CD4-positive, alpha-beta memory T cell (primary cell): ENCODE results near the gene BRI3. TPM values are rescaled to one million over a fixed set of nuclear protein-coding genes. Genes with fewer than 3 reads are reported as not detected.

Experiments
- CTCF ChIA-PET: fragments of 350-600 bp; sonication (Branson Sonifier 250); formaldehyde crosslinking; loops from one replicate; lab custom pipeline; 2021; ENCODE audit warnings: inconsistent platforms; ENCODE audit not compliant: partially characterized antibody; lab: Charles Lee
- POLR2A ChIA-PET: fragments of 350-600 bp; sonication (Branson Sonifier 250); formaldehyde crosslinking; loops from one replicate; lab custom pipeline; 2021; ENCODE audit not compliant: partially characterized antibody; lab: Charles Lee
- DNase-seq, 5 donors: peaks; one replicate each; pipeline versions ENCODE4 v3.0.0 to v3.0.0-alpha.2; 2020 to 2022; ENCODE audit warnings: mixed read lengths in 1 of 5
- H3K27ac ChIP-seq: one replicate; pipeline ENCODE4 v1.7.0; 2013; ENCODE audit warnings: low read depth, low read length
- H3K27me3 ChIP-seq: 2 replicates; pipeline ENCODE4 v1.7.0; 2013; ENCODE audit warnings: mild to moderate bottlenecking, low read length, moderate library complexity; ENCODE audit not compliant: insufficient read depth
- H3K36me3 ChIP-seq: 2 replicates; pipeline ENCODE4 v1.7.0; 2013; ENCODE audit warnings: mild to moderate bottlenecking, low read length, moderate library complexity; ENCODE audit not compliant: insufficient read depth
- H3K4me1 ChIP-seq: 2 replicates; pipeline ENCODE4 v1.7.0; 2013; ENCODE audit warnings: mild to moderate bottlenecking, low read length, moderate library complexity; ENCODE audit not compliant: insufficient read depth
- H3K4me3 ChIP-seq, 2 donors: one replicate each; pipeline ENCODE4 v1.7.0; 2013; ENCODE audit warnings: low read length in 2 of 2, mild to moderate bottlenecking in 1 of 2
- H3K9me3 ChIP-seq, 2 donors: one replicate each; pipeline ENCODE4 v1.7.0; 2013; ENCODE audit warnings: low read length in 2 of 2, control low read depth in 1 of 2; ENCODE audit not compliant: control insufficient read depth in 1 of 2
- H3K27ac Mint-ChIP-seq, 7 donors: one replicate each; pipeline ENCODE4 v1.8.0; 2020 to 2021; ENCODE audit warnings: mixed read lengths in 7 of 7, mild to moderate bottlenecking in 6 of 7, inconsistent platforms in 3 of 7, moderate library complexity in 3 of 7
- H3K27me3 Mint-ChIP-seq, 2 donors: one replicate each; pipeline ENCODE4 v1.8.0; 2020 to 2021; ENCODE audit warnings: mixed read lengths in 2 of 2
- H3K36me3 Mint-ChIP-seq, 2 donors: one replicate each; pipeline ENCODE4 v1.8.0; 2020 to 2021; ENCODE audit warnings: mixed read lengths in 2 of 2, inconsistent platforms in 1 of 2, mild to moderate bottlenecking in 1 of 2
- H3K4me1 Mint-ChIP-seq, 4 donors: one replicate each; pipeline ENCODE4 v1.8.0; 2020 to 2021; ENCODE audit warnings: mixed read lengths in 4 of 4, mild to moderate bottlenecking in 1 of 4
- H3K4me3 Mint-ChIP-seq, 8 donors: one replicate each; pipeline ENCODE4 v1.8.0; 2020 to 2021; ENCODE audit warnings: mixed read lengths in 8 of 8, mild to moderate bottlenecking in 7 of 8, moderate library complexity in 6 of 8, inconsistent platforms in 3 of 8
- H3K9me3 Mint-ChIP-seq, 8 donors: one replicate each; pipeline ENCODE4 v1.8.0; 2020 to 2021; ENCODE audit warnings: mixed read lengths in 8 of 8, mild to moderate bottlenecking in 5 of 8, inconsistent platforms in 3 of 8, moderate library complexity in 1 of 8
- intact Hi-C: fragments of 100-400 bp; cut with micrococcal nuclease; formaldehyde crosslinking; loops from one replicate; pipeline ENCODE4 v1.15.1; 2023
- polyA plus RNA-seq, 2 donors: library from polyadenylated mRNA; unstranded; fragments of 300-500 nt; fragmentation: Illumina TruSeq; gene quantifications; one replicate each; pipeline ENCODE4 v1.2.3, GENCODE V29; 2021
- total RNA-seq, 2 experiments: library from RNA; stranded (reverse); gene quantifications; one replicate each; pipeline ENCODE4 v1.2.3, GENCODE V29; 2021

BRI3 gene
- total and polyA plus RNA-seq, 4 experiments from 2014 or later = 14.6 to 80.4 (median 46.4) TPM

DNA sequence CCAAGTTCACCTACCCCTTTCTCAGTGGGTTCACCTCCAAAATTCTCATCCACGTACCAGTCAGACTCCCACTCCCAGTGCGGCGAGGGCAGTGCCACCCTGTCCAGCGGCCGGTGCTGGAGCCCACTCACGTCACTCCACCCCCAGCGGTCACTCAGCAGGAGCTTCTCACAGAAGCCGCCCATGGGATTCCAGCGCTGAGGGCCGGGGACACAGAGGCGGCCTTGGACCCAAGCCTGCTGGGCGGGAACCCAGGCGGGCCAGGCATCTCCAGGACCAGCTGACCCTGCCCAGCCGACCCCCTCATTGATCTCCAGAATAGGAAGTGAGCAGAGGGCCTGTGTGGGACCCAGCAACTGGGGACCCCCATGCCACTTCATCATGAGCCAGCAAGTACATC lies 36.6 kb upstream of the BRI3 start:
- intact Hi-C loops = no loop called here
- peaks cover 9 to 40% (median 18%) of the 10 kb centered on the region in 4 donors for H3K4me1 Mint-ChIP-seq
- no peaks in the 10 kb centered on the region for H3K9me3 Mint-ChIP-seq
- no peaks in the 10 kb centered on the region for H3K27me3 ChIP-seq
- H3K4me3 ChIP-seq = no peak overlapping the region
- peaks cover 31% of the 10 kb centered on the region for H3K4me1 ChIP-seq
- ChIA-PET CTCF (no interaction called here), POLR2A (no interaction called here)
- H3K4me3 Mint-ChIP-seq = no peak overlapping the region
- peak overlapping the region in 1 of 7 donors; percentile 18 for H3K27ac Mint-ChIP-seq
- no peak for DNase-seq
- H3K36me3 ChIP-seq = peaks cover 37% of the 10 kb centered on the region
- no peaks in the 10 kb centered on the region for H3K9me3 ChIP-seq
- no peak overlapping the region for H3K27ac ChIP-seq
- H3K27me3 Mint-ChIP-seq = no peaks in the 10 kb centered on the region
- H3K36me3 Mint-ChIP-seq = peaks cover 16 to 30% of the 10 kb centered on the region in 2 donors

DNA sequence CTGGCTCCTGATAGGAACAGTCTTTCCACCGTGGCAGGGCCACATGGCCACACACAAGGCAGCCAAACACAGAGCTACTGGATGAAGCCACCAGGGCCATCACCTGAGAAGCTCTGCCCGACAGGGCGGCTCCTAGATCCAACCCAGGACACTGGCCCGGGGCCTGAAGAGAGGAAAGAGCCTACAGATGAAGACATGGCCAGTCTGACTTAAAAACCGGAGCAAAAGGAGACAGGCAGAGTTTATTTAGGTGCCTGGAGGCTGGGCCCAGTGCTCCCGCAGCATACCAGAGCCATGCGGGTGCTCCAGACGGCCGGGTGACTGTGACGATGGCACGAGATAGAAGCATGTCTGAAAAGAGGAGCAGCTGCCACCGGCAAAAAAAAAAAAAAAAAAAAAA lies 33.3 kb upstream of the BRI3 start:
- H3K27me3 Mint-ChIP-seq = no peaks in the 10 kb centered on the region
- Histone ChIP-seq H3K9me3 (no peaks in the 10 kb centered on the region), H3K4me1 (peaks cover 58% of the 10 kb centered on the region), H3K27ac (peak overlapping the region; percentile 41), H3K4me3 (no peak overlapping the region), H3K36me3 (peaks cover 22% of the 10 kb centered on the region), H3K27me3 (no peaks in the 10 kb centered on the region)
- peaks cover 8 to 32% of the 10 kb centered on the region in 2 donors for H3K36me3 Mint-ChIP-seq
- CTCF ChIA-PET = no interaction called here
- H3K4me3 Mint-ChIP-seq = peak overlapping the region in 7 of 8 donors; percentile 29 to 73 (median 48)
- peak overlapping the region; percentile 79 to 98 (median 84) for H3K27ac Mint-ChIP-seq
- POLR2A ChIA-PET = interaction anchor here (2.2 to 5.2 kb wide), 2 partner anchors 32 to 45 kb away, joined by 5 to 34 read pairs; no protein-coding TSS in a partner anchor
- H3K4me1 Mint-ChIP-seq = peaks cover 18 to 66% (median 42%) of the 10 kb centered on the region in 4 donors
- H3K9me3 Mint-ChIP-seq = no peaks in the 10 kb centered on the region
- intact Hi-C loops = no loop called here
- no peak for DNase-seq

- peak overlapping the region; percentile 95 to 100 (median 99) for H3K27ac Mint-ChIP-seq
- ChIA-PET CTCF (interaction anchor here (0.9 kb wide), 1 partner anchor 18 kb away, joined by 3 read pairs; no protein-coding TSS in a partner anchor), POLR2A (interaction anchor here (0.7 to 5.2 kb wide), 4 partner anchors 13 to 46 kb away, joined by 3 to 71 read pairs (median 26); partner anchors contain the start of gene BRI3)
- DNase-seq = peak in 1 of 5 donors; percentile 14
- H3K4me1 ChIP-seq = peaks cover 65% of the 10 kb centered on the region
- no peaks in the 10 kb centered on the region for H3K27me3 Mint-ChIP-seq
- peak overlapping the region; percentile 58 to 96 (median 76) for H3K4me3 Mint-ChIP-seq
- no peak overlapping the region for H3K4me3 ChIP-seq
- H3K9me3 Mint-ChIP-seq = no peaks in the 10 kb centered on the region
- H3K36me3 Mint-ChIP-seq = peaks cover 8 to 32% of the 10 kb centered on the region in 2 donors
- peak overlapping the region; percentile 82 for H3K27ac ChIP-seq
- H3K9me3 ChIP-seq = no peaks in the 10 kb centered on the region
- intact Hi-C loops = no loop called here
- H3K36me3 ChIP-seq = peaks cover 19% of the 10 kb centered on the region
- H3K27me3 ChIP-seq = no peaks in the 10 kb centered on the region
- H3K4me1 Mint-ChIP-seq = peaks cover 18 to 71% (median 44%) of the 10 kb centered on the region in 4 donors
These were observed 32.4 kb upstream of the BRI3 start for GRCh38 chr7:98249106-98249505.

- peak overlapping the region; percentile 92 to 97 (median 94) for H3K4me3 Mint-ChIP-seq
These were observed 30.7 kb upstream of the BRI3 start for GRCh38 chr7:98250789-98251188.

DNA sequence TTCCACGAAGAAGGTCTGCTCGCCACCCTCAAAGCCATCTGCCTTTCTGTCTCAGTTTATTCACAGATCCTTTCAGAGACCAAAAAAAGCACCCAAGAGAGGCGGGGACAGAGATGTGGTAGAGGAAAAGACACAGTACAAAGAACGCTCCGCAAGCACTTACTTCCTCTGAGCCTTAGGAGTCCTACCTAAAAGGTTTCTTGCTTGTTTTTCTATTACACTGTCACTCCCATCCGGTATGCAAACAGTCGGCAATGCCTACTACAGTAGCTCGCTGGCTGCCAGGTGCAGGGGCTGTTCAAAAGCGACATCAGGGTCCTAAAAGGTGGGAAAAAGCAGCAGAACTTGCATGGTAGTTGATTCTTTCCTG lies 30.3 kb upstream of the BRI3 start:
- POLR2A ChIA-PET = interaction anchor here (0.5 to 5.2 kb wide), 18 partner anchors 10 to 1133 kb away, joined by 3 to 71 read pairs (median 6); partner anchors contain the start of genes BAIAP2L1, BHLHA15, BRI3 and SDHAF3
- H3K4me1 Mint-ChIP-seq = peaks cover 26 to 72% (median 55%) of the 10 kb centered on the region in 4 donors

More at GRCh38 chr7:98250789-98251188, 30.7 kb upstream of the BRI3 start:
- Mint-ChIP-seq H3K4me1 (peaks cover 24 to 72% (median 53%) of the 10 kb centered on the region in 4 donors), H3K27ac (peak overlapping the region; percentile 98 to 100 (median 99)), H3K36me3 (peaks cover 11 to 28% of the 10 kb centered on the region in 2 donors), H3K9me3 (no peaks in the 10 kb centered on the region), H3K27me3 (no peaks in the 10 kb centered on the region)
- H3K36me3 ChIP-seq = peaks cover 5% of the 10 kb centered on the region
- no peaks in the 10 kb centered on the region for H3K9me3 ChIP-seq
- intact Hi-C loops = loop anchor here (2.0 to 5.0 kb wide), 3 partner anchors 48 to 152 kb away; partner anchors contain the start of genes BAIAP2L1 and LMTK2
- CTCF ChIA-PET = interaction anchor here (0.7 to 1.6 kb wide), 8 partner anchors 9 to 1133 kb away, joined by 3 to 14 read pairs (median 4); partner anchors contain the start of gene SDHAF3
- DNase-seq = peak; percentile 59 to 80 (median 66)
- H3K27ac ChIP-seq = peak overlapping the region; percentile 82
- H3K4me3 ChIP-seq = peak overlapping the region; percentile 83 to 99
- no peaks in the 10 kb centered on the region for H3K27me3 ChIP-seq
- POLR2A ChIA-PET = interaction anchor here (0.5 to 5.2 kb wide), 15 partner anchors 11 to 1133 kb away, joined by 3 to 71 read pairs (median 6); partner anchors contain the start of genes ASNS, BAIAP2L1, BHLHA15 and BRI3
- peaks cover 74% of the 10 kb centered on the region for H3K4me1 ChIP-seq

GRCh38 chr7:98251601-98252424 lies 29.7 kb upstream of the BRI3 start, which contains the start of gene TECPR1:
TSS of gene TECPR1 (minus strand) at chr7:98252232. CDS start at chr7:98246146, 6,086 bp downstream.
- Mint-ChIP-seq H3K4me3 (peak within 1 kb of the TSS; percentile 92 to 97 (median 94)), H3K36me3 (peaks cover 16 to 36% of the 10 kb centered on the region in 2 donors), H3K9me3 (no peaks in the 10 kb centered on the region), H3K27me3 (no peaks in the 10 kb centered on the region), H3K4me1 (peaks cover 28 to 78% (median 56%) of the 10 kb centered on the region in 4 donors), H3K27ac (peak within 1 kb of the TSS; percentile 98 to 100 (median 99))
- ChIA-PET POLR2A (interaction anchor here (0.5 to 5.2 kb wide), 18 partner anchors 10 to 1134 kb away, joined by 3 to 71 read pairs (median 6); partner anchors contain the start of genes BAIAP2L1, BHLHA15, BRI3 and SDHAF3), CTCF (interaction anchor here (1.1 to 1.6 kb wide), 3 partner anchors 8 to 83 kb away, joined by 3 to 10 read pairs (median 5); no protein-coding TSS in a partner anchor)
- no peaks in the 10 kb centered on the region for H3K9me3 ChIP-seq
- intact Hi-C loops = loop anchor here (1.0 to 5.0 kb wide), 4 partner anchors 29 to 150 kb away; partner anchors contain the start of genes BAIAP2L1, BRI3 and LMTK2
- H3K36me3 ChIP-seq = peaks cover 9% of the 10 kb centered on the region
- H3K4me1 ChIP-seq = peaks cover 74% of the 10 kb centered on the region
- H3K27ac ChIP-seq = peak within 1 kb of the TSS; percentile 82
- peak; percentile 85 to 91 (median 89) for DNase-seq
- peak within 1 kb of the TSS; percentile 83 to 99 for H3K4me3 ChIP-seq
- H3K27me3 ChIP-seq = no peaks in the 10 kb centered on the region

More for the DNA sequence above, 30.3 kb upstream of the BRI3 start:
- Histone ChIP-seq H3K27ac (peak overlapping the region; percentile 82), H3K36me3 (peaks cover 3% of the 10 kb centered on the region), H3K4me3 (peak overlapping the region; percentile 83 to 99), H3K27me3 (no peaks in the 10 kb centered on the region), H3K4me1 (peaks cover 74% of the 10 kb centered on the region), H3K9me3 (no peaks in the 10 kb centered on the region)
- DNase-seq = peak; percentile 71 to 84 (median 82)
- intact Hi-C loops = loop anchor here (2.0 to 5.0 kb wide), 3 partner anchors 49 to 151 kb away; partner anchors contain the start of genes BAIAP2L1 and LMTK2
- CTCF ChIA-PET = interaction anchor here (1.1 to 1.6 kb wide), 6 partner anchors 9 to 1134 kb away, joined by 3 to 14 read pairs (median 5); partner anchors contain the start of gene SDHAF3
- Mint-ChIP-seq H3K36me3 (peaks cover 12 to 30% of the 10 kb centered on the region in 2 donors), H3K27me3 (no peaks in the 10 kb centered on the region), H3K9me3 (no peaks in the 10 kb centered on the region), H3K27ac (peak overlapping the region; percentile 98 to 100 (median 99)), H3K4me3 (peak overlapping the region; percentile 92 to 97 (median 94))
